Hindlimb muscle (tissue), 1 donor: ENCODE data around the gene BCAS3. TPM values are rescaled to one million over a fixed set of nuclear protein-coding genes. Genes with fewer than 3 reads are reported as not detected.

ENCODE experiments used
- DNase-seq: peaks from one replicate; pipeline ENCODE4 v3.0.0-alpha.2; 2013
- polyA plus RNA-seq: library from polyadenylated mRNA; unstranded; fragments of 120-200 nt; gene quantifications from one replicate; pipeline ENCODE4 v1.2.1, GENCODE V29; 2013; ENCODE audit not compliant: insufficient read length

The BCAS3 gene
- polyA plus RNA-seq, 1 donor = 9.2 TPM

- DNase-seq = no peak
Measured at GRCh38 chr17:61324950-61325349, 647.3 kb downstream of the BCAS3 start.

GRCh38 chr17:61325382-61326073 lies 647.9 kb downstream of the BCAS3 start:
- no peak for DNase-seq

- no peak for DNase-seq
Measured at GRCh38 chr17:61326330-61326729, 648.7 kb downstream of the BCAS3 start.

- no peak for DNase-seq
Measured at GRCh38 chr17:61328351-61328750, 650.7 kb downstream of the BCAS3 start.

- DNase-seq = no peak
Measured at GRCh38 chr17:61330174-61331150, 652.8 kb downstream of the BCAS3 start.

GRCh38 chr17:61331178-61331577 lies 653.5 kb downstream of the BCAS3 start:
- no peak for DNase-seq

- DNase-seq = no peak
Measured at GRCh38 chr17:61331886-61332285, 654.2 kb downstream of the BCAS3 start.

GRCh38 chr17:61333136-61333535 lies 655.5 kb downstream of the BCAS3 start:
- DNase-seq = no peak

GRCh38 chr17:61334673-61335072 lies 657.0 kb downstream of the BCAS3 start:
- no peak for DNase-seq

GRCh38 chr17:61335105-61335844 lies 657.6 kb downstream of the BCAS3 start:
- DNase-seq = no peak

GRCh38 chr17:61335845-61336655 lies 658.4 kb downstream of the BCAS3 start:
- no peak for DNase-seq

- no peak for DNase-seq
Measured at GRCh38 chr17:61337290-61337689, 659.6 kb downstream of the BCAS3 start.

- no peak for DNase-seq
Measured at GRCh38 chr17:61338000-61338798, 660.5 kb downstream of the BCAS3 start.

- no peak for DNase-seq
Measured at GRCh38 chr17:61338874-61339478, 661.3 kb downstream of the BCAS3 start.

- no peak for DNase-seq
Measured at GRCh38 chr17:61340431-61341209, 663.0 kb downstream of the BCAS3 start.

- no peak for DNase-seq
Measured at GRCh38 chr17:61343576-61343975, 665.9 kb downstream of the BCAS3 start.

- DNase-seq = no peak
Measured at GRCh38 chr17:61345061-61345460, 667.4 kb downstream of the BCAS3 start.

GRCh38 chr17:61345825-61346666 lies 668.4 kb downstream of the BCAS3 start:
- no peak for DNase-seq

- DNase-seq = no peak
Measured at GRCh38 chr17:61349350-61349749, 671.7 kb downstream of the BCAS3 start.
